Measurements from ENCODE around the gene ZEB2.

The ZEB2 gene

GRCh38 chr2:144455987-144456386, 63.9 kb downstream of the ZEB2 start:
- TF ChIP-seq SPI1 (IDR thresholded peaks at IDR 0.05; ENCODE audit: borderline replicate concordance, low read depth), result no peak
- no peak for TF ChIP-seq REST (IDR thresholded peaks at IDR 0.05; ENCODE audit: insufficient replicate concordance, low read depth)
- TF ChIP-seq CTCF (IDR thresholded peaks at IDR 0.05; ENCODE audit: insufficient read depth, low read length), result no peak
- TF ChIP-seq GABPA (IDR thresholded peaks at IDR 0.05; ENCODE audit: low read depth), result no peak
- no peak for TF ChIP-seq POLR2AphosphoS5 (IDR thresholded peaks at IDR 0.05; ENCODE audit: low read depth)
- Histone ChIP-seq H3K27ac (replicated peaks) (no peak overlapping the region), H3K27me3 (ENCODE audit: insufficient read depth, poor library complexity, severe bottlenecking) (no peaks in the 10 kb centered on the region), H3K4me3 (replicated peaks; ENCODE audit: insufficient read depth, low read length) (no peak overlapping the region)
- DNase-seq (ENCODE audit: low read depth in 1 of 2, low spot score in 1 of 2), result no peak

- TF ChIP-seq POLR2AphosphoS5 (IDR thresholded peaks at IDR 0.05; ENCODE audit: low read depth), result no peak
- TF ChIP-seq REST (IDR thresholded peaks at IDR 0.05; ENCODE audit: insufficient replicate concordance, low read depth), result no peak
- TF ChIP-seq SPI1 (IDR thresholded peaks at IDR 0.05; ENCODE audit: borderline replicate concordance, low read depth), result no peak
- TF ChIP-seq CTCF (IDR thresholded peaks at IDR 0.05; ENCODE audit: insufficient read depth, low read length), result no peak
- no peak for DNase-seq (ENCODE audit: low read depth in 1 of 2, low spot score in 1 of 2)
- H3K27ac ChIP-seq (replicated peaks), result no peak overlapping the region
- no peak overlapping the region for H3K4me3 ChIP-seq (replicated peaks; ENCODE audit: insufficient read depth, low read length)
- H3K27me3 ChIP-seq (ENCODE audit: insufficient read depth, poor library complexity, severe bottlenecking), result no peaks in the 10 kb centered on the region
Measured at GRCh38 chr2:144454466-144455287, 65.2 kb downstream of the ZEB2 start.

GRCh38 chr2:144453486-144454158, 66.3 kb downstream of the ZEB2 start:
- H3K27me3 ChIP-seq (ENCODE audit: insufficient read depth, poor library complexity, severe bottlenecking), result no peaks in the 10 kb centered on the region
- no peak for DNase-seq (ENCODE audit: low read depth in 1 of 2, low spot score in 1 of 2)
- H3K4me3 ChIP-seq (replicated peaks; ENCODE audit: insufficient read depth, low read length), result no peak overlapping the region
- TF ChIP-seq REST (IDR thresholded peaks at IDR 0.05; ENCODE audit: insufficient replicate concordance, low read depth) (no peak), SPI1 (IDR thresholded peaks at IDR 0.05; ENCODE audit: borderline replicate concordance, low read depth) (no peak), CTCF (IDR thresholded peaks at IDR 0.05; ENCODE audit: insufficient read depth, low read length) (no peak), GABPA (IDR thresholded peaks at IDR 0.05; ENCODE audit: low read depth) (no peak)
- no peak overlapping the region for H3K27ac ChIP-seq (replicated peaks)

Measured in HL-60 (cell line).